ENCODE measurements around the gene SLC16A10.

DNA sequence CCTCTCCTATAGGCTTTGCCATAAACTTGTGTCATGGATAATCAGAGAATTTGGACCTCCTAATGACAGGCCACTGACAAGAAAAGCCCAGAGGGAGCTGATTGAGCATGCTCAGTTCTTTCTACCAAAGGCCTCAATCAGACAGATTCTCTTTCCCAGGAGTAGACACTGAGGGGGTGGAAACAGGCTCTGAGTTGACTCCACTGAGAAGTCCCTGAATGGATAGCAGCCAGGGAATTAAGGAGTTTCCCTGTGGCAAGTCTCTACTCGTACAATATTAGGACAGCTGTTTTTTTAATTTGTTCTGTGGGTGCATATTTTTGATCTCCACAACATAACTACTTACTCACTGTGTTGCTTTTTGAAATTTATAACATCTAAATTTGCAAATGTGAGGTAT lies 63.3 kb downstream of the SLC16A10 start:
- TF ChIP-seq, protein P1, sequence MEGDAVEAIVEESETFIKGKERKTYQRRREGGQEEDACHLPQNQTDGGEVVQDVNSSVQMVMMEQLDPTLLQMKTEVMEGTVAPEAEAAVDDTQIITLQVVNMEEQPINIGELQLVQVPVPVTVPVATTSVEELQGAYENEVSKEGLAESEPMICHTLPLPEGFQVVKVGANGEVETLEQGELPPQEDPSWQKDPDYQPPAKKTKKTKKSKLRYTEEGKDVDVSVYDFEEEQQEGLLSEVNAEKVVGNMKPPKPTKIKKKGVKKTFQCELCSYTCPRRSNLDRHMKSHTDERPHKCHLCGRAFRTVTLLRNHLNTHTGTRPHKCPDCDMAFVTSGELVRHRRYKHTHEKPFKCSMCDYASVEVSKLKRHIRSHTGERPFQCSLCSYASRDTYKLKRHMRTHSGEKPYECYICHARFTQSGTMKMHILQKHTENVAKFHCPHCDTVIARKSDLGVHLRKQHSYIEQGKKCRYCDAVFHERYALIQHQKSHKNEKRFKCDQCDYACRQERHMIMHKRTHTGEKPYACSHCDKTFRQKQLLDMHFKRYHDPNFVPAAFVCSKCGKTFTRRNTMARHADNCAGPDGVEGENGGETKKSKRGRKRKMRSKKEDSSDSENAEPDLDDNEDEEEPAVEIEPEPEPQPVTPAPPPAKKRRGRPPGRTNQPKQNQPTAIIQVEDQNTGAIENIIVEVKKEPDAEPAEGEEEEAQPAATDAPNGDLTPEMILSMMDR (conservative IDR thresholded peaks at IDR 0.05): no peak
- TF ChIP-seq EZH2 (IDR thresholded peaks at IDR 0.05; ENCODE audit: low read depth): no peak

All from PC-9 (cell line).